Cardiac fibroblast (primary cell): ENCODE data around the gene SLC12A3.

Experiments used
- DNase-seq, 2 donors: peaks; one replicate each; pipeline versions ENCODE4 v3.0.0 to v3.0.0-alpha.2; 2010; ENCODE audit warnings: low read depth in 2 of 2
- H3K4me3 ChIP-seq, 2 donors: replicated peaks in 1 of 2; 1 replicate in 1 of 2; 2 replicates in 1 of 2; pipeline ENCODE4 v1.5.1; 2011; ENCODE audit warnings: low read depth in 2 of 2, low read length in 2 of 2, mild to moderate bottlenecking in 2 of 2, moderate library complexity in 1 of 2
- CTCF ChIP-seq: IDR thresholded peaks from one replicate; pipeline ENCODE4 v1.5.1; 2011; ENCODE audit warnings: low read depth, mild to moderate bottlenecking, low read length, inconsistent platforms

Gene SLC12A3

GRCh38 chr16:56956076-56956475, 91.1 kb downstream of the SLC12A3 start:
- no peak overlapping the region for H3K4me3 ChIP-seq
- TF ChIP-seq CTCF, result no peak
- peak in 1 of 2 donors; percentile 73 for DNase-seq

GRCh38 chr16:56956756-56957155, 91.7 kb downstream of the SLC12A3 start:
- TF ChIP-seq CTCF, result peak; percentile 24
- DNase-seq, result no peak

DNA sequence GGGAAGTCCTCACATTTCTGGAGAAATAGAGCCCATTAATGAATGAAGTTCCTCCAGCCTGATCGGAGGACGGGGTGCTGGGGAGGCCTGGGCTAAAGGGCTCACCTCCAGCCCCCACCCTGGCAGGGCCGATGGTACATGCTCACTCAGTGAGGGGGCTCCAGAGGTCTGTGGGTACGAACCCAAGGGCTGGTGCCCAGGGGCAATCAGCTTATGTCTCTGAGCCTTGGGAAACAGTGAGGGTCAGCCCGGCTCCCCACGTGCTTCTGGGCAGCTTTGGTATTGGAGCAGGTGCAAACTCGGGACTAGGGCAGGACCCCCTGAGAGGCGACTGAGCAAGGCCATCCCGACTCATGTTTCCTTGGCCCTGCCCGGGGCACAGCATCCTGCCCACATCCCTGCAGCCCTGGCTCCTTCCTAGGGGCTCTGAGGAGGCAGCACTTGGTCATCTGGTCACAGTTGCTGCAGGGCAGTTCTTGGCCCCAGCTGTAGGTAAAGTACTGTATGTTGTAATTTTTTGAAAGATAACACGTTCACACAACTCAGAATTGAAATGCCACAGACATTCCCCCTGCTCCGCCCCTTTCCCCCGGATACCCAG, 95.8 kb downstream of the SLC12A3 start:
- TF ChIP-seq CTCF, result no peak
- no peak overlapping the region for H3K4me3 ChIP-seq
- peak; percentile 52 to 64 for DNase-seq

More at GRCh38 chr16:56956756-56957155, 91.7 kb downstream of the SLC12A3 start:
- no peak overlapping the region for H3K4me3 ChIP-seq

DNA sequence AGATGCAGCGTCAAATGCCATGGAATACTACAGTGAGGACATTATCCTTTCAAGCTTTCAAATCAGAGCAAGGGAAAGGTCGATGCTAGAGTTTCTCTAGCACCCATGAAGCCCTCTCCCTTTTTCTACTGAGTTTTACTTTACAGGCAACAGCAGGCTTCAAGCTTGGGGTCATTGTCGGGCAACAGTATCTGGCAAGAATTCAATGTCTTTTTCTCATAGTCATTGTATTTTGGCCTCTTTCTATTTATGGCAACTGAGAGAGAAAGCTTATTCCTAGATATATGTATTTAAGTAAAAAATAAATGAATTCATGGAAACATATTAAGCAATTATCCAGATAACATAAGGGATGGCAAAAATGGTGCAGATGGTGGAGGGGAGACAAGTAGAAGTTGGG, 96.4 kb downstream of the SLC12A3 start:
- DNase-seq, result peak; percentile 54 to 72
- H3K4me3 ChIP-seq, result no peak overlapping the region
- TF ChIP-seq CTCF, result no peak

DNA sequence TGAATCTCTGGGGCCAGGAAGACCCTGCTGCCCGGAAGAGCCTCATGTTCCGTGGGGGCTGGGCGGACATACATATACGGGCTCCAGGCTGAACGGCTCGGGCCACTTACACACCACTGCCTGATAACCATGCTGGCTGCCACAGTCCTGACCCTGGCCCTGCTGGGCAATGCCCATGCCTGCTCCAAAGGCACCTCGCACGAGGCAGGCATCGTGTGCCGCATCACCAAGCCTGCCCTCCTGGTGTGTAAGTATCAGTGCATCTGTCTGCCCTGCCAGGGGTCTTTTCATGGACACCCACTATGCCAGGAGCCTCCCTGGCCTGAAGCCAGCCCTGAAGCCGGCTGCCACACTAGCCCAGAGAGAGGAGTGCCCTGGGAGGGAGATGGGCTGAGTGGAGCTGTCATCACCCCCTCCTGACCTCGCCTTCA, 96.9 kb downstream of the SLC12A3 start, which contains the start of gene CETP:
Gene CETP, plus strand, starts transcription at position 100 of the 431 bp plus-strand sequence. Its CDS starts 30 bp downstream, at position 130.
- DNase-seq, result no peak
- TF ChIP-seq CTCF, result no peak
- H3K4me3 ChIP-seq, result no peak within 1 kb of the TSS

GRCh38 chr16:56964243-56965148, 99.5 kb downstream of the SLC12A3 start:
- peak; percentile 88 for TF ChIP-seq CTCF
- peak; percentile 85 to 96 for DNase-seq
- no peak overlapping the region for H3K4me3 ChIP-seq
